Cardiac fibroblast (primary cell): ENCODE measurements around the gene TTLL9.

ENCODE experiments used
- DNase-seq, 2 donors: peaks; one replicate each; pipeline versions ENCODE4 v3.0.0 to v3.0.0-alpha.2; 2010; ENCODE audit warnings: low read depth in 2 of 2
- H3K4me3 ChIP-seq, 2 donors: replicated peaks in 1 of 2; 1 replicate in 1 of 2; 2 replicates in 1 of 2; pipeline ENCODE4 v1.5.1; 2011; ENCODE audit warnings: low read depth in 2 of 2, low read length in 2 of 2, mild to moderate bottlenecking in 2 of 2, moderate library complexity in 1 of 2
- CTCF ChIP-seq: IDR thresholded peaks from one replicate; pipeline ENCODE4 v1.5.1; 2011; ENCODE audit warnings: low read depth, mild to moderate bottlenecking, low read length, inconsistent platforms

The TTLL9 gene

GRCh38 chr20:31870726-31871617 lies 538 bp downstream of the TTLL9 start:
- DNase-seq, result no peak
- no peak for TF ChIP-seq CTCF
- peak overlapping the region; percentile 11 to 29 for H3K4me3 ChIP-seq

DNA sequence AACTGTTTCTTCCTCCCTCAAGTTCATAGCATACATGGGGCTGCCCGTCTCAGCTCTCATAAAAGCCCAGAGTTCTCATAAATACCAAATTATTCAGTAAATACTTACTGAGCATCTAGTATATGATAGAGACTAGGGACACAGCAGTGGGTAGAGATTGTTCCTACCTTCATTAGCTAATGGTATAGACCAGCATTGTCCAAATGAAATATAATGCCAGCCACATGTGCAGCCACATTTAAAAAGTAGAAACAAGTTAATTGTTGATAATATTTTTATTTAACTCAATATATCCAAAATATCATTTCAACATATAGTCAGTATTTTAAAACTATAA lies 1.2 kb downstream of the TTLL9 start:
- no peak overlapping the region for H3K4me3 ChIP-seq
- no peak for DNase-seq
- TF ChIP-seq CTCF, result no peak

- no peak overlapping the region for H3K4me3 ChIP-seq
- TF ChIP-seq CTCF, result no peak
- no peak for DNase-seq
Observed at GRCh38 chr20:31872406-31872805, 2.0 kb downstream of the TTLL9 start.

- no peak for DNase-seq
- no peak for TF ChIP-seq CTCF
- H3K4me3 ChIP-seq, result no peak overlapping the region
Observed at GRCh38 chr20:31875671-31876070, 5.2 kb downstream of the TTLL9 start.

DNA sequence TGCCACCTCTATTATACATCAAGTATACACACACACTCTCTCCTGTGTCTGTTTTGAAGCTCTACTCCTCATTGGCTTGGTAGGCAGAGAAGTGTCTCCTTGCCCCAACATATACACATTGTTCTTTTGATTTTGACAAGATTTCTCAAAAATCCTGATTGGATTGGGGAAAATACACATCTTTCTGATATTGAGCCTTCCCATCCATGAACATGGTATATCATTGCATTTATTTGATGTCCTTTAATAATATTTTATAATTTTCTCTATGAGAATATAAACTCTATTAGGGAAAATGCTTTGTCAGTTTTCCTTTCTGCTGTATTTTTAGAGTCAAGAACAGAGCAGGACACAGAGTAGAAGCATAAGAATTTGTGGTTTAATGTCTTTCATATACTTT lies 7.2 kb downstream of the TTLL9 start:
- TF ChIP-seq CTCF, result no peak
- no peak for DNase-seq
- no peak overlapping the region for H3K4me3 ChIP-seq

GRCh38 chr20:31879143-31879987 lies 8.9 kb downstream of the TTLL9 start:
- TF ChIP-seq CTCF, result no peak
- H3K4me3 ChIP-seq, result peak overlapping the region; percentile 58 to 69
- peak; percentile 96 to 97 for DNase-seq
